Mesodermal cell (in vitro differentiated cells): ENCODE data around the gene FHAD1.

ENCODE experiments used
- H3K27ac ChIP-seq: 2 replicates; pipeline ENCODE4 v1.7.0; 2013; ENCODE audit warnings: mild to moderate bottlenecking, low read depth, low read length, moderate library complexity; ENCODE audit not compliant: severe bottlenecking
- H3K36me3 ChIP-seq: 2 replicates; pipeline ENCODE4 v1.7.1; 2013; ENCODE audit warnings: mild to moderate bottlenecking, low read length, moderate library complexity; ENCODE audit not compliant: control insufficient read depth, insufficient read depth
- H3K4me1 ChIP-seq: one replicate; pipeline ENCODE4 v1.7.1; 2013; ENCODE audit warnings: mild to moderate bottlenecking, low read length; ENCODE audit not compliant: insufficient read depth, control insufficient read depth, poor library complexity, severe bottlenecking
- H3K4me3 ChIP-seq: 2 replicates; pipeline ENCODE4 v1.7.0; 2013; ENCODE audit warnings: low read length, control low read depth, mild to moderate bottlenecking; ENCODE audit not compliant: insufficient read depth, poor library complexity, severe bottlenecking; ENCODE audit errors: extremely low read depth
- H3K9me3 ChIP-seq: 2 replicates; pipeline ENCODE4 v1.7.1; 2013; ENCODE audit warnings: mild to moderate bottlenecking, low read length, moderate library complexity; ENCODE audit not compliant: control insufficient read depth
- WGBS, 2 experiments: methylation state at CpG; one replicate each; pipeline ENCODE4 v1.1.5; 2013; ENCODE audit warnings: missing lambda C conversion rate in 2 of 2; ENCODE audit not compliant: insufficient coverage in 2 of 2; 5-methylcytosine and 5-hydroxymethylcytosine counted together

Gene FHAD1

GRCh38 chr1:15233689-15234088 lies 13.3 kb upstream of the FHAD1 start:
- no peak overlapping the region for H3K27ac ChIP-seq
- no peaks in the 10 kb centered on the region for H3K4me1 ChIP-seq
- H3K4me3 ChIP-seq: no peak overlapping the region
- H3K9me3 ChIP-seq: no peaks in the 10 kb centered on the region
- H3K36me3 ChIP-seq: no peaks in the 10 kb centered on the region

- Histone ChIP-seq H3K4me3 (no peak overlapping the region), H3K9me3 (no peaks in the 10 kb centered on the region), H3K36me3 (no peaks in the 10 kb centered on the region), H3K4me1 (no peaks in the 10 kb centered on the region), H3K27ac (no peak overlapping the region)
- WGBS, 2 experiments: 96 to 98% methylated on average over 4 of the region's 5 CpGs
Observed at GRCh38 chr1:15236321-15236721, 10.7 kb upstream of the FHAD1 start.

- Histone ChIP-seq H3K4me1 (no peaks in the 10 kb centered on the region), H3K27ac (no peak overlapping the region), H3K9me3 (no peaks in the 10 kb centered on the region), H3K36me3 (no peaks in the 10 kb centered on the region), H3K4me3 (no peak overlapping the region)
- 91 to 94% methylated on average over 6 to 8 of the region's 9 CpGs for whole genome bisulfite sequencing, 2 experiments
Observed at GRCh38 chr1:15236746-15237145, 10.3 kb upstream of the FHAD1 start.

- 78 to 89% methylated on average over 1 of the region's 1 CpG for WGBS, 2 experiments
- H3K27ac ChIP-seq: no peak overlapping the region
- no peaks in the 10 kb centered on the region for H3K36me3 ChIP-seq
Observed at GRCh38 chr1:15238789-15239188, 8.2 kb upstream of the FHAD1 start.

GRCh38 chr1:15242766-15243165 lies 4.3 kb upstream of the FHAD1 start:
- 93 to 96% methylated on average over 4 of the region's 7 CpGs for WGBS, 2 experiments
- Histone ChIP-seq H3K4me3 (no peak overlapping the region), H3K36me3 (no peaks in the 10 kb centered on the region), H3K27ac (no peak overlapping the region), H3K9me3 (peaks cover 3% of the 10 kb centered on the region), H3K4me1 (peaks cover 6% of the 10 kb centered on the region)

More at GRCh38 chr1:15238789-15239188, 8.2 kb upstream of the FHAD1 start:
- Histone ChIP-seq H3K9me3 (no peaks in the 10 kb centered on the region), H3K4me1 (no peaks in the 10 kb centered on the region), H3K4me3 (no peak overlapping the region)

GRCh38 chr1:15243275-15244043 lies 3.6 kb upstream of the FHAD1 start:
- Histone ChIP-seq H3K4me3 (no peak overlapping the region), H3K36me3 (no peaks in the 10 kb centered on the region), H3K4me1 (peaks cover 6% of the 10 kb centered on the region), H3K9me3 (peaks cover 3% of the 10 kb centered on the region), H3K27ac (no peak overlapping the region)
- WGBS, 2 experiments: 76 to 85% methylated on average over 7 to 10 of the region's 10 CpGs

- 63 to 88% methylated on average over 1 to 2 of the region's 5 CpGs for WGBS, 2 experiments
- Histone ChIP-seq H3K36me3 (no peaks in the 10 kb centered on the region), H3K9me3 (peaks cover 3% of the 10 kb centered on the region), H3K4me3 (no peak overlapping the region), H3K27ac (no peak overlapping the region), H3K4me1 (peaks cover 6% of the 10 kb centered on the region)
Observed at GRCh38 chr1:15244813-15245212, 2.2 kb upstream of the FHAD1 start.

GRCh38 chr1:15245593-15246360 lies 1.2 kb upstream of the FHAD1 start:
- peak overlapping the region; percentile 29 for H3K27ac ChIP-seq
- WGBS, 2 experiments: 77 to 94% methylated on average over 7 to 8 of the region's 11 CpGs
- peaks cover 6% of the 10 kb centered on the region for H3K4me1 ChIP-seq
- no peak overlapping the region for H3K4me3 ChIP-seq
- no peaks in the 10 kb centered on the region for H3K36me3 ChIP-seq
- H3K9me3 ChIP-seq: peaks cover 3% of the 10 kb centered on the region

GRCh38 chr1:15248216-15248615 lies 1.2 kb downstream of the FHAD1 start:
- Histone ChIP-seq H3K36me3 (no peaks in the 10 kb centered on the region), H3K4me3 (no peak overlapping the region), H3K9me3 (peaks cover 3% of the 10 kb centered on the region), H3K27ac (no peak overlapping the region), H3K4me1 (peaks cover 6% of the 10 kb centered on the region)
- WGBS, 2 experiments: 75% methylated on average over 3 to 4 of the region's 4 CpGs

GRCh38 chr1:15249081-15249480 lies 2.1 kb downstream of the FHAD1 start:
- H3K9me3 ChIP-seq: peaks cover 3% of the 10 kb centered on the region
- 76 to 81% methylated on average over 4 to 5 of the region's 5 CpGs for WGBS, 2 experiments
- no peak overlapping the region for H3K27ac ChIP-seq
- H3K4me3 ChIP-seq: no peak overlapping the region
- no peaks in the 10 kb centered on the region for H3K36me3 ChIP-seq
- H3K4me1 ChIP-seq: peaks cover 6% of the 10 kb centered on the region
